Measurements from ENCODE around the gene DONSON. TPM values are rescaled to one million over a fixed set of nuclear protein-coding genes. Genes with fewer than 3 reads are reported as not detected.

DONSON gene
- total and polyA plus RNA-seq, 11 donors = 4.0 to 18.6 (median 5.8) TPM

DNA sequence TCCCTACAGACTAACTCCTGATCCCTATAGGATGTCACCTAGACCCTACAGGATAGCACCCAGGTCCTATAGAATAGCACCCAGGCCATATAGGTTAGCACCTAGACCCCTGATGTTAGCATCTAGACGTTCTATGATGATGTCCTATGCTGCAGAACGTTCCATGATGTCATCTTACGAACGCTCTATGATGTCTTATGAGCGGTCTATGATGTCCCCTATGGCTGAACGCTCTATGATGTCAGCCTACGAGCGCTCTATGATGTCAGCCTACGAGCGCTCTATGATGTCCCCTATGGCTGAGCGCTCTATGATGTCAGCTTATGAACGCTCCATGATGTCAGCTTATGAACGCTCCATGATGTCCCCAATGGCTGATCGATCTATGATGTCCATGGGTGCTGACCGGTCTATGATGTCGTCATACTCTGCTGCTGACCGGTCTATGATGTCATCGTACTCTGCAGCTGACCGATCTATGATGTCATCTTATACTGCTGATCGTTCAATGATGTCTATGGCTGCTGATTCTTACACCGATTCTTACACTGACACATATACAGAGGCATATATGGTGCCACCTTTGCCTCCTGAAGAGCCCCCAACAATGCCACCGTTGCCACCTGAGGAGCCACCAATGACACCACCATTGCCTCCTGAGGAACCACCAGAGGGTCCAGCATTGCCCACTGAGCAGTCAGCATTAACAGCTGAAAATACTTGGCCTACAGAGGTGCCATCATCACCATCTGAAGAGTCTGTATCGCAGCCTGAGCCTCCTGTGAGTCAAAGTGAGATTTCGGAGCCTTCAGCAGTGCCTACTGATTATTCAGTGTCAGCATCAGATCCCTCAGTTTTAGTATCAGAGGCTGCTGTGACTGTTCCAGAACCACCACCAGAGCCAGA lies 36.1 kb downstream of the DONSON start:
- Histone ChIP-seq H3K4me3 (no peak overlapping the region), H3K27me3 (no peaks in the 10 kb centered on the region), H3K4me1 (peaks cover 0 to 35% (median 13%) of the 10 kb centered on the region in 12 donors), H3K27ac (no peak overlapping the region), H3K9me3 (no peaks in the 10 kb centered on the region), H3K36me3 (peaks cover 0 to 100% (median 99%) of the 10 kb centered on the region in 9 donors)
- ATAC-seq (peak in 3 of 4 donors; percentile 9 to 43 (median 22)), DNase-seq (no peak)
- 96 to 98% (median 98%) methylated on average over 20 to 24 of the region's 24 CpGs for WGBS, 4 donors
- intact Hi-C loops (cut with DNase I) = no loop called here
- TF ChIP-seq POLR2A (IDR thresholded peaks at IDR 0.05) = no peak
- TF ChIP-seq, protein P1, sequence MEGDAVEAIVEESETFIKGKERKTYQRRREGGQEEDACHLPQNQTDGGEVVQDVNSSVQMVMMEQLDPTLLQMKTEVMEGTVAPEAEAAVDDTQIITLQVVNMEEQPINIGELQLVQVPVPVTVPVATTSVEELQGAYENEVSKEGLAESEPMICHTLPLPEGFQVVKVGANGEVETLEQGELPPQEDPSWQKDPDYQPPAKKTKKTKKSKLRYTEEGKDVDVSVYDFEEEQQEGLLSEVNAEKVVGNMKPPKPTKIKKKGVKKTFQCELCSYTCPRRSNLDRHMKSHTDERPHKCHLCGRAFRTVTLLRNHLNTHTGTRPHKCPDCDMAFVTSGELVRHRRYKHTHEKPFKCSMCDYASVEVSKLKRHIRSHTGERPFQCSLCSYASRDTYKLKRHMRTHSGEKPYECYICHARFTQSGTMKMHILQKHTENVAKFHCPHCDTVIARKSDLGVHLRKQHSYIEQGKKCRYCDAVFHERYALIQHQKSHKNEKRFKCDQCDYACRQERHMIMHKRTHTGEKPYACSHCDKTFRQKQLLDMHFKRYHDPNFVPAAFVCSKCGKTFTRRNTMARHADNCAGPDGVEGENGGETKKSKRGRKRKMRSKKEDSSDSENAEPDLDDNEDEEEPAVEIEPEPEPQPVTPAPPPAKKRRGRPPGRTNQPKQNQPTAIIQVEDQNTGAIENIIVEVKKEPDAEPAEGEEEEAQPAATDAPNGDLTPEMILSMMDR (IDR thresholded peaks at IDR 0.05) = no peak

DNA sequence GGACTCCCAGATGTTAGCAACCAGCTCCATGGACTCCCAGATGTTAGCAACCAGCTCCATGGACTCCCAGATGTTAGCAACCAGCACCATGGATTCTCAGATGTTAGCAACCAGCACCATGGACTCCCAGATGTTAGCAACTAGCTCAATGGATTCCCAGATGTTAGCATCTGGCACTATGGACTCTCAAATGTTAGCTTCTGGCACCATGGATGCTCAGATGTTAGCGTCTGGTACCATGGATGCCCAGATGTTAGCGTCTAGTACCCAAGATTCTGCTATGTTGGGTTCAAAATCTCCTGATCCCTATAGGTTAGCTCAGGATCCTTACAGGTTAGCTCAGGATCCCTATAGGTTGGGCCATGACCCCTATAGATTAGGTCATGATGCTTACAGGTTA lies 36.8 kb downstream of the DONSON start:
- DNase-seq (no peak), ATAC-seq (no peak)
- Histone ChIP-seq H3K4me3 (no peak overlapping the region), H3K4me1 (peaks cover 0 to 31% (median 15%) of the 10 kb centered on the region in 12 donors), H3K36me3 (peaks cover 0 to 100% (median 99%) of the 10 kb centered on the region in 9 donors), H3K9me3 (no peaks in the 10 kb centered on the region), H3K27ac (no peak overlapping the region), H3K27me3 (no peaks in the 10 kb centered on the region)
- 93 to 100% (median 97%) methylated on average over 2 of the region's 2 CpGs for WGBS, 4 donors
- TF ChIP-seq, protein P1 (IDR thresholded peaks at IDR 0.05) = no peak
- no peak for TF ChIP-seq POLR2A (IDR thresholded peaks at IDR 0.05)
- intact Hi-C loops (cut with DNase I) = no loop called here

DNA sequence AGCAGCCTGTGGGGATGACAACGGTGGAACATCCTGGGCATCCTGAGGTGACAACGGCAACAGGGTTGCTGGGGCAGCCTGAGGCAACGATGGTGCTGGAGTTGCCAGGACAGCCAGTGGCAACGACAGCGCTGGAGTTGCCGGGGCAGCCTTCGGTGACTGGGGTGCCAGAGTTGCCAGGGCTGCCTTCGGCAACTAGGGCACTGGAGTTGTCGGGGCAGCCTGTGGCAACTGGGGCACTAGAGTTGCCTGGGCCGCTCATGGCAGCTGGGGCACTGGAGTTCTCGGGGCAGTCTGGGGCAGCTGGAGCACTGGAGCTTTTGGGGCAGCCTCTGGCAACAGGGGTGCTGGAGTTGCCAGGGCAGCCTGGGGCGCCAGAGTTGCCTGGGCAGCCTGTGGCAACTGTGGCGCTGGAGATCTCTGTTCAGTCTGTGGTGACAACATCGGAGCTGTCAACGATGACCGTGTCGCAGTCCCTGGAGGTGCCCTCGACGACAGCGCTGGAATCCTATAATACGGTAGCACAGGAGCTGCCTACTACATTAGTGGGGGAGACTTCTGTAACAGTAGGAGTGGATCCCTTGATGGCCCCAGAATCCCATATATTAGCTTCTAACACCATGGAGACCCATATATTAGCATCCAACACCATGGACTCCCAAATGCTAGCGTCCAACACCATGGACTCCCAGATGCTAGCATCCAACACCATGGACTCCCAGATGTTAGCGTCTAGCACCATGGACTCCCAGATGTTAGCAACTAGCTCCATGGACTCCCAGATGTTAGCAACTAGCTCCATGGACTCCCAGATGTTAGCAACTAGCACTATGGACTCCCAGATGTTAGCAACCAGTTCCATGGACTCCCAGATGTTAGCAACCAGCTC lies 37.5 kb downstream of the DONSON start:
- intact Hi-C loops (cut with DNase I) = no loop called here
- no peak for TF ChIP-seq POLR2A (IDR thresholded peaks at IDR 0.05)
- TF ChIP-seq, protein P1 (IDR thresholded peaks at IDR 0.05) = no peak
- H3K4me1 ChIP-seq = peaks cover 0 to 27% (median 15%) of the 10 kb centered on the region in 12 donors
- ATAC-seq (peak in 1 of 4 donors; percentile 9), DNase-seq (no peak)
- H3K27ac ChIP-seq = no peak overlapping the region
- 93 to 98% (median 96%) methylated on average over 14 to 23 of the region's 23 CpGs for WGBS, 4 donors
- H3K27me3 ChIP-seq = no peaks in the 10 kb centered on the region
- H3K9me3 ChIP-seq = no peaks in the 10 kb centered on the region
- H3K4me3 ChIP-seq = no peak overlapping the region
- peaks cover 0 to 99% (median 97%) of the 10 kb centered on the region in 9 donors for H3K36me3 ChIP-seq

Data from heart left ventricle (tissue), 16 donors.